CD4-positive, alpha-beta T cell (primary cell): ENCODE measurements around the gene LINGO1. TPM values are rescaled to one million over a fixed set of nuclear protein-coding genes. Genes with fewer than 3 reads are reported as not detected.

Experiments used
- ATAC-seq: fragments of 200-7000 bp; cut with Tn5 transposase; one replicate; pipeline ENCODE4 v1.10.0; 2022; ENCODE audit warnings: mild to moderate bottlenecking; ENCODE audit not compliant: poor library complexity
- CTCF ChIA-PET: fragments of 350-600 bp; sonication (Branson Sonifier 250); formaldehyde crosslinking; loops from one replicate; lab custom pipeline; 2021; ENCODE audit warnings: antibody characterized with exemption, inconsistent platforms; lab: Charles Lee
- POLR2A ChIA-PET: fragments of 350-600 bp; sonication (Branson Sonifier 250); formaldehyde crosslinking; loops from one replicate; lab custom pipeline; 2021; ENCODE audit warnings: antibody characterized with exemption, inconsistent platforms; lab: Charles Lee
- DNase-seq, 14 experiments: peaks; one replicate each; pipeline ENCODE4 v3.0.0-alpha.2; 2013 to 2020; ENCODE audit warnings: mixed read lengths in 2 of 14
- H3K27ac ChIP-seq, 2 donors: one replicate each; pipeline versions ENCODE4 v1.5.1 to v1.7.0; 2013; ENCODE audit warnings: low read length in 2 of 2, low read depth in 1 of 2, mild to moderate bottlenecking in 1 of 2
- H3K27me3 ChIP-seq, 2 experiments: 1 replicate in 1 of 2; 2 replicates in 1 of 2; pipeline versions ENCODE4 v1.6.1 to v1.7.0; 2013; ENCODE audit warnings: low read length in 2 of 2, control low read depth in 1 of 2, mild to moderate bottlenecking in 1 of 2, moderate library complexity in 1 of 2; ENCODE audit not compliant: insufficient read depth in 2 of 2, control insufficient read depth in 1 of 2
- H3K36me3 ChIP-seq: one replicate; pipeline ENCODE4 v1.6.1; 2013; ENCODE audit warnings: low read length, control low read depth; ENCODE audit not compliant: insufficient read depth
- H3K4me1 ChIP-seq: one replicate; pipeline ENCODE4 v1.6.1; 2013; ENCODE audit warnings: low read length, control low read depth; ENCODE audit not compliant: insufficient read depth
- H3K4me3 ChIP-seq: one replicate; pipeline ENCODE4 v1.5.1; 2013; ENCODE audit warnings: mild to moderate bottlenecking, low read length, moderate library complexity
- H3K9me3 ChIP-seq, 2 experiments: 1 replicate in 1 of 2; 2 replicates in 1 of 2; pipeline versions ENCODE4 v1.6.1 to v1.7.0; 2013; ENCODE audit warnings: low read length in 2 of 2, mild to moderate bottlenecking in 2 of 2, control low read depth in 1 of 2, moderate library complexity in 1 of 2; ENCODE audit not compliant: control insufficient read depth in 1 of 2, insufficient read depth in 1 of 2
- H3K27ac Mint-ChIP-seq: one replicate; pipeline ENCODE4 v1.8.0; 2020; ENCODE audit warnings: mixed read lengths
- H3K27me3 Mint-ChIP-seq: one replicate; pipeline ENCODE4 v1.8.0; 2021; ENCODE audit warnings: mixed read lengths
- H3K36me3 Mint-ChIP-seq: one replicate; pipeline ENCODE4 v1.8.0; 2021; ENCODE audit warnings: low read depth, mixed read lengths
- H3K4me1 Mint-ChIP-seq: one replicate; pipeline ENCODE4 v1.8.0; 2021; ENCODE audit warnings: low read depth, mixed read lengths
- H3K4me3 Mint-ChIP-seq: one replicate; pipeline ENCODE4 v1.8.0; 2020; ENCODE audit warnings: mild to moderate bottlenecking, mixed read lengths
- H3K9me3 Mint-ChIP-seq: one replicate; pipeline ENCODE4 v1.8.0; 2020; ENCODE audit warnings: mixed read lengths
- intact Hi-C, 2 experiments: fragments of 100-400 bp; cut with DNase I in 1 of 2; cut with micrococcal nuclease in 1 of 2; formaldehyde crosslinking; loops; one replicate each; pipeline versions ENCODE4 v1.15.1 to v1.9.0; 2023 to 2025; cut with DNase I, micrococcal nuclease
- total RNA-seq, 174 experiments: library from RNA in 2 of 174; stranded (reverse) in 2 of 174; gene quantifications; one replicate each; pipeline ENCODE4 v1.2.3 and lab custom pipeline; 2021 to 2026
- TF ChIP-seq, protein P1 (sequence below): fragments of 200-600 bp; IDR thresholded peaks from one replicate; pipeline ENCODE4 v1.8.0; 2022; ENCODE audit warnings: antibody characterized with exemption, mild to moderate bottlenecking

Gene LINGO1
- total RNA-seq, 2 experiments from 2014 or later: not detected

DNA sequence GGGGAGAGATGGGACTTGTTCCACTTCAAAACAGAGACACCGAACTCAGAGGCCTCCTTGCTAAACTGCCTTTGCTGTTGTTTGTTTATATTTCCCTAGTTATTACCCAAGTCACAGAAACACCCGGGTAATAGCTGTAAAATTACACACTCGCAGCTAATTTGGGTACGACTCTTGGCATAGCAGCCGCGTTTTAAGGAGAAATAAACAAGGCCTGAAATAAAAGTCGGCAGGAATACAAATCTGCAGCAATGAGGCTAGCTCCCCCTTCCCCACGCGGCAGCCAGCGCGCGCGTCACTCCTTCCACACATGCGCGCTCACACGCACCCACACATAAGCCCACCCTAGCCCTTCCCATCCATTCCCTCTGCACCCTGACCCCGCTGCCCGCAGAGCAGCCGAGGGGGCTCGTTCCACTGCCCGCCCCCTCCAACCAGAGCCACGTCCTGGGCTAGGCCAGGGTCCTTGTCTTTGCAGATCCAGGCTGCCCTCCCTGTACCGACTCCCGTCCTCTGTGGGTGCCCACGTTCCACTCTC, 67.3 kb downstream of the LINGO1 start:
- no peak for DNase-seq
- no peak overlapping the region for H3K27ac Mint-ChIP-seq
- no peaks in the 10 kb centered on the region for H3K36me3 ChIP-seq
- H3K36me3 Mint-ChIP-seq: no peaks in the 10 kb centered on the region
- no peak overlapping the region for H3K4me3 Mint-ChIP-seq
- H3K9me3 Mint-ChIP-seq: no peaks in the 10 kb centered on the region
- H3K4me1 ChIP-seq: no peaks in the 10 kb centered on the region
- ChIA-PET CTCF (no interaction called here), POLR2A (no interaction called here)
- H3K27ac ChIP-seq: no peak overlapping the region
- no peaks in the 10 kb centered on the region for H3K27me3 ChIP-seq
- peaks cover 11% of the 10 kb centered on the region for H3K27me3 Mint-ChIP-seq
- no peak overlapping the region for H3K4me3 ChIP-seq
- peaks cover 0 to 9% of the 10 kb centered on the region in 2 experiments for H3K9me3 ChIP-seq
- intact Hi-C loops: no loop called here
- TF ChIP-seq, protein P1, sequence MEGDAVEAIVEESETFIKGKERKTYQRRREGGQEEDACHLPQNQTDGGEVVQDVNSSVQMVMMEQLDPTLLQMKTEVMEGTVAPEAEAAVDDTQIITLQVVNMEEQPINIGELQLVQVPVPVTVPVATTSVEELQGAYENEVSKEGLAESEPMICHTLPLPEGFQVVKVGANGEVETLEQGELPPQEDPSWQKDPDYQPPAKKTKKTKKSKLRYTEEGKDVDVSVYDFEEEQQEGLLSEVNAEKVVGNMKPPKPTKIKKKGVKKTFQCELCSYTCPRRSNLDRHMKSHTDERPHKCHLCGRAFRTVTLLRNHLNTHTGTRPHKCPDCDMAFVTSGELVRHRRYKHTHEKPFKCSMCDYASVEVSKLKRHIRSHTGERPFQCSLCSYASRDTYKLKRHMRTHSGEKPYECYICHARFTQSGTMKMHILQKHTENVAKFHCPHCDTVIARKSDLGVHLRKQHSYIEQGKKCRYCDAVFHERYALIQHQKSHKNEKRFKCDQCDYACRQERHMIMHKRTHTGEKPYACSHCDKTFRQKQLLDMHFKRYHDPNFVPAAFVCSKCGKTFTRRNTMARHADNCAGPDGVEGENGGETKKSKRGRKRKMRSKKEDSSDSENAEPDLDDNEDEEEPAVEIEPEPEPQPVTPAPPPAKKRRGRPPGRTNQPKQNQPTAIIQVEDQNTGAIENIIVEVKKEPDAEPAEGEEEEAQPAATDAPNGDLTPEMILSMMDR: no peak
- no peaks in the 10 kb centered on the region for H3K4me1 Mint-ChIP-seq
- ATAC-seq: no peak

DNA sequence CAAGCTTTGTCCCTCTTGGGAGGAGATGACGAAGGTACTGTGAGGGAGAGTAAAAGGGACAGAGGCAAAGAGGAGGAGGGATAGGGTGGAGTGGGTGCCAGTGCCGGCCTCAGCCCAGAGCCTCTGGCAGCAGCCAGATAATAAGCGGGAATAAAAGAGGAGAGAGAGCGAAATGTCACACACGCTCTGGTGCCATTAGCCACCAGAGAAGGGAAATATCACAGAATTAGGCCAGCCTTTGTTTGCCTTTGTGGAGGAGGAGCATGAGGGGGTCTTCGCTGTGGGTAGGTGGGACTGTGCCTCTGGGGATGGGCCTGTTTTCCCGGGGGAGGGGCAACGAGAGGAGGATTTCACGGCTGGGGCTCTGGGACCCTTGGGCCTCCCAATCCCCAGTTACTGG, 67.8 kb downstream of the LINGO1 start:
- ATAC-seq: no peak
- intact Hi-C loops: no loop called here
- DNase-seq: no peak
- TF ChIP-seq, protein P1: no peak
- Histone ChIP-seq H3K36me3 (no peaks in the 10 kb centered on the region), H3K4me3 (no peak overlapping the region), H3K27me3 (no peaks in the 10 kb centered on the region), H3K27ac (no peak overlapping the region), H3K4me1 (no peaks in the 10 kb centered on the region), H3K9me3 (peaks cover 0 to 9% of the 10 kb centered on the region in 2 experiments)
- H3K27ac Mint-ChIP-seq: no peak overlapping the region
- ChIA-PET CTCF (no interaction called here), POLR2A (no interaction called here)
- no peaks in the 10 kb centered on the region for H3K4me1 Mint-ChIP-seq
- H3K9me3 Mint-ChIP-seq: no peaks in the 10 kb centered on the region
- no peaks in the 10 kb centered on the region for H3K36me3 Mint-ChIP-seq
- H3K27me3 Mint-ChIP-seq: peaks cover 14% of the 10 kb centered on the region
- H3K4me3 Mint-ChIP-seq: no peak overlapping the region

- no peaks in the 10 kb centered on the region for H3K36me3 ChIP-seq
- H3K9me3 ChIP-seq: peaks cover 0 to 9% of the 10 kb centered on the region in 2 experiments
- ATAC-seq: no peak
- Mint-ChIP-seq H3K9me3 (no peaks in the 10 kb centered on the region), H3K27me3 (peaks cover 20% of the 10 kb centered on the region), H3K36me3 (no peaks in the 10 kb centered on the region), H3K4me3 (no peak overlapping the region), H3K4me1 (no peaks in the 10 kb centered on the region), H3K27ac (no peak overlapping the region)
- TF ChIP-seq, protein P1: no peak
- no peaks in the 10 kb centered on the region for H3K27me3 ChIP-seq
- H3K4me3 ChIP-seq: no peak overlapping the region
- intact Hi-C loops: no loop called here
- H3K4me1 ChIP-seq: no peaks in the 10 kb centered on the region
- CTCF ChIA-PET: no interaction called here
- no peak overlapping the region for H3K27ac ChIP-seq
- DNase-seq: no peak
- POLR2A ChIA-PET: no interaction called here
Observed at GRCh38 chr15:77564341-77564740, 68.4 kb downstream of the LINGO1 start.
